Gastrocnemius medialis (tissue), 4 donors: ENCODE measurements around the gene TSPAN1. TPM values are rescaled to one million over a fixed set of nuclear protein-coding genes. Genes with fewer than 3 reads are reported as not detected.

Source experiments
- ATAC-seq, 2 donors: fragments of 150-250 bp; one replicate each; pipeline ENCODE4 v1.9.1; 2016
- DNase-seq, 2 donors: peaks; one replicate each; pipeline ENCODE4 v3.0.0-alpha.2; 2019
- H3K27ac ChIP-seq, 4 donors: fragments of 200-600 bp; sonication (generic); 1 replicate in 1 of 4; 2 replicates in 3 of 4; pipeline ENCODE4 v1.5.1; 2016 to 2018; ENCODE audit warnings: mild to moderate bottlenecking in 2 of 4, moderate library complexity in 1 of 4
- H3K27me3 ChIP-seq, 3 donors: fragments of 200-600 bp; sonication (generic) in 2 of 3; 1 replicate in 1 of 3; 2 replicates in 2 of 3; pipeline versions ENCODE4 v1.5.1 to v1.6.0; 2016 to 2019; ENCODE audit warnings: mild to moderate bottlenecking in 1 of 3, moderate library complexity in 1 of 3
- H3K36me3 ChIP-seq, 2 donors: fragments of 200-600 bp; sonication (generic) in 1 of 2; one replicate each; pipeline ENCODE4 v1.5.1; 2017 to 2018
- H3K4me1 ChIP-seq, 2 donors: fragments of 200-600 bp; sonication (generic) in 1 of 2; one replicate each; pipeline ENCODE4 v1.5.1; 2016 to 2017; ENCODE audit warnings: mild to moderate bottlenecking in 2 of 2
- H3K4me3 ChIP-seq, 4 donors: fragments of 200-600 bp; sonication (generic) in 3 of 4; 1 replicate in 1 of 4; 2 replicates in 3 of 4; pipeline ENCODE4 v1.5.1; 2016 to 2019; ENCODE audit warnings: mild to moderate bottlenecking in 2 of 4
- H3K9me3 ChIP-seq, 3 donors: fragments of 200-600 bp; sonication (generic) in 2 of 3; 1 replicate in 1 of 3; 2 replicates in 2 of 3; pipeline ENCODE4 v1.5.1; 2016 to 2019
- CTCF ChIP-seq, 5 experiments: fragments of 450-650 bp in 3 of 5; fragments of 200-600 bp in 2 of 5; sonication (generic) in 2 of 5; IDR thresholded peaks in 4 of 5; conservative IDR thresholded peaks in 1 of 5; 1 replicate in 4 of 5; 2 replicates in 1 of 5; pipeline ENCODE4 v1.5.1; 2016 to 2019; ENCODE audit warnings: antibody characterized with exemption in 5 of 5, mild to moderate bottlenecking in 3 of 5, moderate library complexity in 3 of 5
- POLR2A ChIP-seq, 2 donors: fragments of 450-650 bp; IDR thresholded peaks; one replicate each; pipeline ENCODE4 v1.6.1; 2017; ENCODE audit warnings: antibody characterized with exemption in 2 of 2, mild to moderate bottlenecking in 2 of 2, moderate library complexity in 2 of 2
- in situ Hi-C, 4 donors: fragments of 200-750 bp; cut with MboI; loops; one replicate each; pipeline versions ENCODE4 v1.15.0 to v1.8.0; 2017; ENCODE audit warnings: low sequenced_read_pairs in 4 of 4
- intact Hi-C: fragments of 100-400 bp; cut with DNase I; formaldehyde crosslinking; loops from one replicate; pipeline ENCODE4 v1.15.1; 2023; ENCODE audit warnings: low total_unique reads
- total RNA-seq, 4 donors: library from RNA; depleted of rRNA; stranded (reverse); fragments of >200 nt; gene quantifications; one replicate each; pipeline versions ENCODE4 v1.1.0 to v1.2.3, GENCODE V29; 2016

TSPAN1 gene
- total RNA-seq, 4 donors from 2014 or later, result 0.88 to 10.7 (median 6.0) TPM

GRCh38 chr1:46133781-46134350 lies 41.0 kb upstream of the TSPAN1 start:
- no peak for ATAC-seq
- Histone ChIP-seq H3K36me3 (no peaks in the 10 kb centered on the region), H3K4me3 (peak overlapping the region; percentile 76 to 89 (median 79)), H3K4me1 (peaks cover 36 to 39% of the 10 kb centered on the region in 2 donors), H3K9me3 (no peaks in the 10 kb centered on the region), H3K27ac (peak overlapping the region; percentile 96 to 99 (median 98)), H3K27me3 (peaks cover 0 to 10% (median 6%) of the 10 kb centered on the region in 3 donors)
- intact Hi-C loops, result loop anchor here (2.0 to 10.0 kb wide), 6 partner anchors 41 to 549 kb away; partner anchors contain the start of genes GPBP1L1, MAST2, NASP and TMEM69
- TF ChIP-seq CTCF (IDR thresholded peaks at IDR 0.05 in 4 of 5, conservative IDR thresholded peaks at IDR 0.05 in 1 of 5), result no peak
- no peak for DNase-seq
- in situ Hi-C loops, result no loop called here

- in situ Hi-C loops (no loop called here), intact Hi-C loops (loop anchor here (5.0 to 10.0 kb wide), 4 partner anchors 97 to 550 kb away; partner anchors contain the start of genes GPBP1L1, MAST2, NASP and TMEM69)
- peak; percentile 15 to 22 for ATAC-seq
- peaks cover 0 to 10% (median 6%) of the 10 kb centered on the region in 3 donors for H3K27me3 ChIP-seq
- peak; percentile 10 to 59 for DNase-seq
- no peaks in the 10 kb centered on the region for H3K36me3 ChIP-seq
- H3K27ac ChIP-seq, result peak overlapping the region; percentile 96 to 99 (median 98)
- TF ChIP-seq CTCF (IDR thresholded peaks at IDR 0.05 in 4 of 5, conservative IDR thresholded peaks at IDR 0.05 in 1 of 5) (no peak), POLR2A (IDR thresholded peaks at IDR 0.05) (no peak)
- peaks cover 30 to 39% of the 10 kb centered on the region in 2 donors for H3K4me1 ChIP-seq
- no peaks in the 10 kb centered on the region for H3K9me3 ChIP-seq
- no peak overlapping the region for H3K4me3 ChIP-seq
Measured at GRCh38 chr1:46134660-46135331, 40.1 kb upstream of the TSPAN1 start.

- Histone ChIP-seq H3K4me3 (no peak overlapping the region), H3K27me3 (no peaks in the 10 kb centered on the region), H3K27ac (peak overlapping the region in 2 of 4 donors; percentile 21 to 98), H3K4me1 (peaks cover 24 to 25% of the 10 kb centered on the region in 2 donors), H3K36me3 (no peaks in the 10 kb centered on the region), H3K9me3 (no peaks in the 10 kb centered on the region)
- TF ChIP-seq POLR2A (IDR thresholded peaks at IDR 0.05) (no peak), CTCF (IDR thresholded peaks at IDR 0.05 in 4 of 5, conservative IDR thresholded peaks at IDR 0.05 in 1 of 5) (no peak)
- ATAC-seq (no peak), DNase-seq (no peak)
- in situ Hi-C loops (no loop called here), intact Hi-C loops (loop anchor here (10.0 kb wide), 2 partner anchors 452 to 552 kb away; partner anchors contain the start of genes GPBP1L1, NASP and TMEM69)
Measured at GRCh38 chr1:46136711-46137110, 38.2 kb upstream of the TSPAN1 start.

- Histone ChIP-seq H3K36me3 (no peaks in the 10 kb centered on the region), H3K4me1 (peaks cover 24 to 25% of the 10 kb centered on the region in 2 donors), H3K27ac (peak overlapping the region in 2 of 4 donors; percentile 6 to 63), H3K4me3 (no peak overlapping the region), H3K27me3 (no peaks in the 10 kb centered on the region), H3K9me3 (no peaks in the 10 kb centered on the region)
- in situ Hi-C loops, result no loop called here
- ATAC-seq, result no peak
- intact Hi-C loops, result loop anchor here (10.0 kb wide), 2 partner anchors 453 to 553 kb away; partner anchors contain the start of genes GPBP1L1, NASP and TMEM69
- TF ChIP-seq CTCF (IDR thresholded peaks at IDR 0.05 in 4 of 5, conservative IDR thresholded peaks at IDR 0.05 in 1 of 5) (no peak), POLR2A (IDR thresholded peaks at IDR 0.05) (no peak)
- no peak for DNase-seq
Measured at GRCh38 chr1:46137916-46138315, 37.0 kb upstream of the TSPAN1 start.
